Loucy (cell line): ENCODE results near the gene PDGFC.

ENCODE experiments used
- H2AFZ ChIP-seq: fragments of 200-600 bp; sonication (generic); 2 replicates; pipeline ENCODE4 v1.6.0; 2016; ENCODE audit warnings: antibody characterized with exemption, mild to moderate bottlenecking, low read length, moderate library complexity
- H3F3A ChIP-seq: fragments of 200-600 bp; 2 replicates; pipeline ENCODE4 v1.6.0; 2016; ENCODE audit warnings: antibody characterized with exemption, low read depth, mild to moderate bottlenecking
- H3K27me3 ChIP-seq: fragments of 200-600 bp; sonication (generic); 2 replicates; pipeline ENCODE4 v1.6.1; 2014; ENCODE audit warnings: low read length, mild to moderate bottlenecking; ENCODE audit not compliant: insufficient read depth, poor library complexity, severe bottlenecking
- H3K36me3 ChIP-seq: fragments of 200-600 bp; sonication (generic); 2 replicates; pipeline ENCODE4 v1.6.1; 2016; ENCODE audit warnings: low read length; ENCODE audit not compliant: insufficient read depth
- H3K4me1 ChIP-seq: fragments of 200-600 bp; sonication (generic); 2 replicates; pipeline ENCODE4 v1.5.1; 2014; ENCODE audit warnings: low read length, mild to moderate bottlenecking; ENCODE audit not compliant: insufficient read depth, poor library complexity, severe bottlenecking
- H3K4me2 ChIP-seq: fragments of 200-600 bp; sonication (generic); 2 replicates; pipeline ENCODE4 v1.6.0; 2014; ENCODE audit warnings: antibody characterized with exemption, low read length, low read depth, mild to moderate bottlenecking; ENCODE audit not compliant: poor library complexity, severe bottlenecking
- H3K4me3 ChIP-seq: fragments of 200-600 bp; sonication (generic); 2 replicates; pipeline ENCODE4 v1.5.1; 2014; ENCODE audit warnings: low read length, mild to moderate bottlenecking, mixed read lengths; ENCODE audit not compliant: poor library complexity, severe bottlenecking
- H3K79me2 ChIP-seq: fragments of 200-600 bp; sonication (generic); 2 replicates; pipeline ENCODE4 v1.6.1; 2014; ENCODE audit warnings: low read length; ENCODE audit not compliant: insufficient read depth
- H3K9ac ChIP-seq: fragments of 200-600 bp; sonication (generic); 2 replicates; pipeline ENCODE4 v1.6.0; 2014; ENCODE audit warnings: mild to moderate bottlenecking, low read depth, low read length, moderate library complexity; ENCODE audit not compliant: poor library complexity, severe bottlenecking
- H3K9me2 ChIP-seq: fragments of 200-600 bp; sonication (generic); replicated peaks from 2 replicates; pipeline ENCODE4 v1.6.1; 2016; ENCODE audit warnings: low read depth, low read length, mixed read lengths
- H3K9me3 ChIP-seq: fragments of 200-600 bp; sonication (generic); 2 replicates; pipeline ENCODE4 v1.6.1; 2014; ENCODE audit warnings: mild to moderate bottlenecking, antibody characterized with exemption, low read length, low read depth; ENCODE audit not compliant: insufficient read depth
- H4K20me1 ChIP-seq: fragments of 200-600 bp; sonication (generic); 2 replicates; pipeline ENCODE4 v1.6.0; 2014; ENCODE audit warnings: antibody characterized with exemption, low read length, mild to moderate bottlenecking; ENCODE audit not compliant: insufficient read depth, poor library complexity, severe bottlenecking
- CTCF ChIP-seq: fragments of 200-600 bp; sonication (generic); conservative IDR thresholded peaks from 2 replicates; pipeline ENCODE4 v1.5.1; 2014; ENCODE audit warnings: mild to moderate bottlenecking, antibody characterized with exemption, low read length
- EZH2phosphoT487 ChIP-seq: fragments of 200-600 bp; IDR thresholded peaks from 2 replicates; pipeline ENCODE4 v1.6.1; 2018; ENCODE audit warnings: antibody characterized with exemption, mild to moderate bottlenecking, moderate library complexity, borderline replicate concordance

PDGFC gene

DNA sequence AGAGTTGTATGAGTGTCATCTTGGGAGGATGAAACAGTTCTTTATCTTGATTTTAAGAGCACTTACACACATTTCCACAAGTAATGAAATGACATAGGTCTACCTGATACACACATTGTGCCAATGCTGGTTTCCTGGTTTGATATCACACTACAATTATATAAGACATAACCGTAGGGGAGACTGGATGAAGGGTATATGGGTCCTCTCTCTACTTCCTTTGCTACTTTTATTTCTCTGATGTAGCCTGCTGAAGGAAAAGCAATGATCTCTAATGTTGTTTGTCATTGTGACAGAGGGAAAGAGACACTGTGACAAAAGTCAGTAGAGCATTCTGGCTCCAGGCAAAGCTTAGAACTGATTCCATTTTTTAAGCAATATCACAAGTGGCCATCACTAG, 238.0 kb downstream of the PDGFC start:
- Histone ChIP-seq H3K9me3 (0 out of 2 replicates have a peak, but pooled peaks cover 4% of the 10 kb centered on the region), H3K9me2 (no peaks in the 10 kb centered on the region), H3F3A (no peaks in the 10 kb centered on the region), H3K9ac (no peak overlapping the region), H3K79me2 (no peaks in the 10 kb centered on the region), H4K20me1 (no peaks in the 10 kb centered on the region), H3K4me3 (no peak overlapping the region), H3K4me1 (no peaks in the 10 kb centered on the region), H3K4me2 (no peak overlapping the region), H2AFZ (no peak overlapping the region), H3K36me3 (no peaks in the 10 kb centered on the region), H3K27me3 (no peaks in the 10 kb centered on the region)
- TF ChIP-seq EZH2phosphoT487 (no peak), CTCF (no peak)

- no peak for TF ChIP-seq CTCF
- TF ChIP-seq EZH2phosphoT487, result no peak
- no peak overlapping the region for H3K9ac ChIP-seq
- H3K9me2 ChIP-seq, result no peaks in the 10 kb centered on the region
- no peaks in the 10 kb centered on the region for H3K79me2 ChIP-seq
- no peaks in the 10 kb centered on the region for H3K27me3 ChIP-seq
- no peaks in the 10 kb centered on the region for H3K36me3 ChIP-seq
- H4K20me1 ChIP-seq, result no peaks in the 10 kb centered on the region
- H3F3A ChIP-seq, result no peaks in the 10 kb centered on the region
- no peak overlapping the region for H3K4me3 ChIP-seq
- H2AFZ ChIP-seq, result no peak overlapping the region
- H3K4me1 ChIP-seq, result no peaks in the 10 kb centered on the region
- H3K4me2 ChIP-seq, result no peak overlapping the region
- H3K9me3 ChIP-seq, result 0 out of 2 replicates have a peak, but pooled peaks cover 4% of the 10 kb centered on the region
These were observed 239.0 kb downstream of the PDGFC start for GRCh38 chr4:156732634-156733033.

DNA sequence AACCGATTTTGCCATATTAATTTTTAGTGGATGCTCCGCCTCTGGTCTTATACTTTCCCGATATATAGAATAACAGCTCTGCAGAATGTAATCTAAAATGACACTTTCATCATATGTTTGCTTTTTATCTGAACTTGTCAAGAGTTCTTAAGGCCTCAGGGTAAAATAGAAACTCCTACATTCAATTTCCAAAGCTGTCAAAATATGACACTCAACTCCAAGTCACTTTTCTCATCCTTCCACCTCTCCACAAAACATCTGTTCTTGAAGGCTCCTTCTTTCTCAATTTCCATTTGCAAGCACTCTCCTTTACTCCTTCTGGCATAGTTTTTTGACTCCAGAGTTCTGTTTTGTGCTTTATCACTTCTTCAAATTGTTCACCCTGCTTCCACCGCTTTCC, 242.2 kb downstream of the PDGFC start:
- H3K27me3 ChIP-seq, result no peaks in the 10 kb centered on the region
- no peak overlapping the region for H3K4me2 ChIP-seq
- no peaks in the 10 kb centered on the region for H3K36me3 ChIP-seq
- H2AFZ ChIP-seq, result no peak overlapping the region
- H3K9me3 ChIP-seq, result 0 out of 2 replicates have a peak, but pooled peaks cover 4% of the 10 kb centered on the region
- H3K4me1 ChIP-seq, result no peaks in the 10 kb centered on the region
- H4K20me1 ChIP-seq, result no peaks in the 10 kb centered on the region
- H3F3A ChIP-seq, result no peaks in the 10 kb centered on the region
- TF ChIP-seq EZH2phosphoT487 (no peak), CTCF (no peak)
- no peaks in the 10 kb centered on the region for H3K9me2 ChIP-seq
- H3K4me3 ChIP-seq, result no peak overlapping the region
- H3K9ac ChIP-seq, result no peak overlapping the region
- H3K79me2 ChIP-seq, result no peaks in the 10 kb centered on the region
